Measurements from ENCODE around the gene MYOZ3.

Gene MYOZ3, protein sequence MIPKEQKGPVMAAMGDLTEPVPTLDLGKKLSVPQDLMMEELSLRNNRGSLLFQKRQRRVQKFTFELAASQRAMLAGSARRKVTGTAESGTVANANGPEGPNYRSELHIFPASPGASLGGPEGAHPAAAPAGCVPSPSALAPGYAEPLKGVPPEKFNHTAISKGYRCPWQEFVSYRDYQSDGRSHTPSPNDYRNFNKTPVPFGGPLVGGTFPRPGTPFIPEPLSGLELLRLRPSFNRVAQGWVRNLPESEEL

DNA sequence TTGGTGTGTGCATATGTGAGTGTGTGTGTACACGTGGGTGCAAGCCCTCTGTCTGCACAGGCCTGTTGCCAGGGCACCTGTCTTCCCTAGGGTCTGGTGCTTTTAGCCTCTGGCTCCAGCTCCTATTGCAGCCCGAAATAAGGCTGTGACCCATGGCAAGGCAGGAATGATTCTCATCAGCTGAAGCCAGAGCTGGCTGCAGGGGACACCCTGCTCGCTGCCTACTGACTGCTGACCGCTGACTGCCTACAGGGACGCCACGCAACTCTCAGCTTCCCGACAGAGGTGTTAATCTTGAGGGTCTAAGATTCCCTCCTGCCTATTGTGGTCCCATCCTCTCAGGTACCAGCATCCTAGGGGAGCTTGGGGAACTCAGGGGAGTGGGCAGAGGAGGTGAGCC lies at the start of gene MYOZ3:
MYOZ3 (plus strand) TSS at position 166 of the 400 bp plus-strand sequence. CDS start 1,691 bp downstream, outside the sequence.
- Histone ChIP-seq H3K27me3 (ENCODE audit: insufficient read depth, low read length) (peaks cover 12% of the 10 kb centered on the region), H3K27ac (ENCODE audit: low read length) (no peak within 1 kb of the TSS), H3K36me3 (ENCODE audit: insufficient read depth, low read depth, low read length) (no peaks in the 10 kb centered on the region), H3K9me3 (ENCODE audit: insufficient read depth, low read depth, low read length) (no peaks in the 10 kb centered on the region), H3K4me1 (ENCODE audit: insufficient read depth, low read length) (peaks cover 7% of the 10 kb centered on the region; the same call in 1 of the 2 replicates), H3K9ac (ENCODE audit: low read depth, low read length) (no peak within 1 kb of the TSS), H3K4me3 (ENCODE audit: low read length) (no peak within 1 kb of the TSS)

DNA sequence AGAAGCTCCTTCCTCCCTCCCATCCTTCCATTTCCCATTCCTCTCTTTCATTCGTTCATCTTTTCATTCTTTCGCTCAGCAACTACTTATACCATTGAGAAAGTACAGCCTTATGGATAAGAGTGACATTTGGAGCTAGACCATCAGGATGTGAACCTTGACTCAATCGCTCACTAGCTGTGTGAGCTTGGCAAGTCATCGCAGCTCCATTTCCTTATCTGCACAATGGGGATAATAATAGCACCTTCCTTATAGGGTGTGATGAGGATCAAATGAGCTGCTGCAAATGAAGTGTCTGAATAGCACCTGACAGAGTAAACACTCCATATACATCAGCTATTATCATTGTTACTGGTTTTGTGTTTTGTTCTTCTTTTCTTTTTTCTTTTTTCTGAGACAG lies 48.6 kb upstream of the MYOZ3 start:
- Histone ChIP-seq H3K4me3 (ENCODE audit: low read length) (no peak overlapping the region), H3K4me1 (ENCODE audit: insufficient read depth, low read length) (peaks cover 5% of the 10 kb centered on the region; the same call in 1 of the 2 replicates), H3K9me3 (ENCODE audit: insufficient read depth, low read depth, low read length) (no peaks in the 10 kb centered on the region), H3K36me3 (ENCODE audit: insufficient read depth, low read depth, low read length) (no peaks in the 10 kb centered on the region), H3K27ac (ENCODE audit: low read length) (no peak overlapping the region), H3K9ac (ENCODE audit: low read depth, low read length) (no peak overlapping the region), H3K27me3 (ENCODE audit: insufficient read depth, low read length) (no peaks in the 10 kb centered on the region)

DNA sequence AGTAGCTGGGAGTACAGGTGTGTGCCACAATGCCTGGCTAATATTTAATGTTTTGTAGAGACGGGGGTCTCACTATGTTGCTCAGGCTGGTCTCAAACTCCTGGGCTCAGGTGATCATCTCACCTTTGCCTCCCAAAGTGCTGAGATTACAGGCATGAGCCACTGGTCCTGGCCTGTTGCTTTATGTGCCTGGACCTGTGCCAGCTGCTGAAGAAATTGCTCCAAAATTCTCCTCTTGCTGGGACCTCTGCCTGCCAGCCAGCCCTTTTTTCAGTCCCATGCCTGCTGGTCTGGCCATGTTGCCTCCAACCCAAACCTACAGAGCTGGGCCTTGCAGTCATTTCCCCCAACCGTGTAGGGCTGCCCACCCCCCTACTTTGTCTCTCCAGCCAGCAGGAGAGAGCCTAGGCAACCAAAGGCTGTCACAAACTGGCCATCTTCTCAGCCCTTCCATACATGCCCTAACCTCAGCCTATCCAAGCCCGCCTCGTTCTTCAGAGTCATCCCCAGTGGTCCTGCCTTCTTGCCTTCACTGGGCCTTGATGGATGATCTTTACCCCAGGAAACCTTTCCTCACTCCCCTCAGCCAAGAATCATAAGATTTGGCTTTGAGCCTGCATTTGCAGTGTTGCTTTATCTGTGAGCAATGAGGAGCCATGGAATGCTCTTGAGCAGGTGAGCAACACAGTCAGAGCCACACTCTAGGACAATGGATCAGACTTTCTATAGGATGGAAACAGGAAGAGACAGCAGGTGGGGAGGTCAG lies 48.0 kb upstream of the MYOZ3 start:
- H3K36me3 ChIP-seq (ENCODE audit: insufficient read depth, low read depth, low read length) = no peaks in the 10 kb centered on the region
- no peaks in the 10 kb centered on the region for H3K9me3 ChIP-seq (ENCODE audit: insufficient read depth, low read depth, low read length)
- H3K4me1 ChIP-seq (ENCODE audit: insufficient read depth, low read length) = peaks cover 5% of the 10 kb centered on the region; the same call in 1 of the 2 replicates
- no peaks in the 10 kb centered on the region for H3K27me3 ChIP-seq (ENCODE audit: insufficient read depth, low read length)
- H3K9ac ChIP-seq (ENCODE audit: low read depth, low read length) = no peak overlapping the region
- H3K4me3 ChIP-seq (ENCODE audit: low read length) = no peak overlapping the region
- H3K27ac ChIP-seq (ENCODE audit: low read length) = no peak overlapping the region

DNA sequence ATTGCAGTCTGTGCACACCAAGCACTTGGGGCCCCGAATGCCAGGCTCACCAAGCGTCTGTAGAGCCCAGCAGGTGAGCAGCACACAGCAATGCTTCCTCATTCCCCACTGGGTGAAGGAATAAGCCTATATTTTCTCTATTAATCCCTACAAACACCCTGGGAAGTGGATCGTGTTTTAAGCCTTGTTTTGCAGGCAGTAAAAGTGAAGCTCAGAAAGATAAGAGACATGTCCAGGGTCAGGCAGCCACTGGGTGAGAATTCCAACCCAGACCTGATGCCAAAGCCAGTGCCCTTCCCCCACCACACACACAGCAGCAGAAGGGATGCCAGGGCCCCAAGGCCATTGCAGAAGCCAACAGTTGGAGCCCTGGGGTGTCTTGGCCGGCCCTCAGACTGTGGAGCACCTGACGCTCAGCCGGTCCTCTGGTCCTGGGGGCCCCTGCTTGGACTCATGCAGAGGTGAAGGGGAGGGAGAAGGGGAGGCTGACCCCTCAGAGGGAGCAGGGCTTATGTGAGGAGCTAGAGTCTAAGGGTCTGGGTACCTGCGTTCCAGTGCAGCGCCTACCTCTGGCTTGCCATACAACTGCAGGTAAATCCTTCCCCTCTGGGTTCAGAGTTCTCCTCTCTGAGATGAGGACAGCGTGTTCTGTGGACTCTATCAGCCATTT lies 46.9 kb upstream of the MYOZ3 start:
- H3K9me3 ChIP-seq (ENCODE audit: insufficient read depth, low read depth, low read length) = no peaks in the 10 kb centered on the region
- no peak overlapping the region for H3K9ac ChIP-seq (ENCODE audit: low read depth, low read length)
- no peak overlapping the region for H3K4me3 ChIP-seq (ENCODE audit: low read length)
- no peak overlapping the region for H3K27ac ChIP-seq (ENCODE audit: low read length)
- H3K27me3 ChIP-seq (ENCODE audit: insufficient read depth, low read length) = no peaks in the 10 kb centered on the region
- no peaks in the 10 kb centered on the region for H3K36me3 ChIP-seq (ENCODE audit: insufficient read depth, low read depth, low read length)
- peaks cover 5% of the 10 kb centered on the region; the same call in 1 of the 2 replicates for H3K4me1 ChIP-seq (ENCODE audit: insufficient read depth, low read length)

DNA sequence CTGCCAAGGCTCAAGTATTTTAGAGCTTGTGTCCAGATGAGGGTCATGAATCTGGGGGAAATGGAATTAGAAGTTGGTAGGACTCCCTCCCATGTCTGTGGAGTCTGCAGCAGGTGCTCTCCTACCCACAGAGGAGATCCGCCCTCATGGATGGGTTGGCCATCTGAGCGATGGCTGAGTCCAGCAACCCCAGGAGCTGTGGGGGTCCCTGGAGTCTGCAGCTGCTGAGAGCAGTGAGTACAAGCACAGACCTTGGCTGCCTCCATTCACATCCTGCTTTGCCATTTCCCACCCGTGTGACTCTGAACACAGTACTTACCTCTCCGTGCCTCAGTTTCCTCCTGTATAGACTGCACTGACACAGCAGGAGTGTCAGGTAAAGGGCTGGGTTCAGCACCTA lies 46.4 kb upstream of the MYOZ3 start:
- Histone ChIP-seq H3K27ac (ENCODE audit: low read length) (no peak overlapping the region), H3K9ac (ENCODE audit: low read depth, low read length) (no peak overlapping the region), H3K4me1 (ENCODE audit: insufficient read depth, low read length) (peaks cover 5% of the 10 kb centered on the region; the same call in 1 of the 2 replicates), H3K4me3 (ENCODE audit: low read length) (no peak overlapping the region), H3K27me3 (ENCODE audit: insufficient read depth, low read length) (no peaks in the 10 kb centered on the region), H3K36me3 (ENCODE audit: insufficient read depth, low read depth, low read length) (no peaks in the 10 kb centered on the region), H3K9me3 (ENCODE audit: insufficient read depth, low read depth, low read length) (no peaks in the 10 kb centered on the region)

DNA sequence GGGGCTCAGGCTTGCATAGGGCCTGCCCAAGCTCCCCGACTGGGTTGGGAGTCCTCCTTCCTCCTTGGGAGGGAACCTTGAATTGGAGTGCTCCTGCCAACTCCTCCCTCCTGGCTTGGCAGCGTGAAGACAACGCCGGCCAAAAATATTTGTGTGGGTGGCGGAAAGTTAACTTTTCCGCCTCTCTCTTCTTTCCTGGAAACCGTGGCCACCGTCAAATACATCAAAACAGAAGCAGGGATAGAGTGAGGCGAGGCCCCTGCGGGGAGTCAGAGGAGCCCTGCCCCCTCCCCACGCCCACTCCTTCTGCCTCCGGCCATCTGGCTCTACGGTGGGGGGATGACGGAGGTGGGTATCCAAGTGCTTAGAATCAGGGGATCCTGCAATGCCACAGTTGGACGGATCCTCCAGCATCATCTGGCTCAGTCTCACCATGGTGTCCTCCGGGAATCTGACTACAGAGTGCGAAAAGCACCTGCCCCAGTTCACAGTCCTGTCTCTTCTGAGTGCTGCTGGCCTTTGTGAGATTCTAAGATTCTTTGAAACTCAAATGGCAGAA lies 45.8 kb upstream of the MYOZ3 start:
- peaks cover 5% of the 10 kb centered on the region; the same call in 1 of the 2 replicates for H3K4me1 ChIP-seq (ENCODE audit: insufficient read depth, low read length)

DNA sequence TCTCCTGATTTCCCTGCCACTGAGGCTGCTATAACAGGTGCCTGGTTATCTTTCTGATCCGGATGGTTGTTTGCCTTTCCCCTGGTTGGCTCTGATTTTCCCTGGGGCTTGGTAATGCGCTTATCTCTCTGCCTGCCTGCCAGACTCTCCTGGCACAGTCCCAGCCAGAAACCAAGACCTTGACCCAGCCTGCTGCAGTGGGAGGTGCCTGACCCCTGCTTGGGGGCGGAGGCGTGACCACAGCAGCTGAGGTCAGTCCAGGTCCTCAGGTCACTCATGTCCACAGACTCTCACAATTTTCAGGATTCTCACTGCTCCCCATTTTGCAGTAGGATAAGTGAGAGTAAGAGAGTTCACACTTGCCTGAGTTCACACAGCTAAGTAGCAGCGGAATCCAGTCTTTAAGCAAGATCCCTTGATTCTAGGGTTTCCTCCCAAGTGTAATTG lies 45.0 kb upstream of the MYOZ3 start:
- peaks cover 5% of the 10 kb centered on the region; the same call in 1 of the 2 replicates for H3K4me1 ChIP-seq (ENCODE audit: insufficient read depth, low read length)
- no peaks in the 10 kb centered on the region for H3K9me3 ChIP-seq (ENCODE audit: insufficient read depth, low read depth, low read length)
- H3K27ac ChIP-seq (ENCODE audit: low read length) = no peak overlapping the region
- H3K27me3 ChIP-seq (ENCODE audit: insufficient read depth, low read length) = no peaks in the 10 kb centered on the region
- H3K36me3 ChIP-seq (ENCODE audit: insufficient read depth, low read depth, low read length) = no peaks in the 10 kb centered on the region
- H3K4me3 ChIP-seq (ENCODE audit: low read length) = no peak overlapping the region
- no peak overlapping the region for H3K9ac ChIP-seq (ENCODE audit: low read depth, low read length)

More for the DNA sequence above, 45.8 kb upstream of the MYOZ3 start:
- Histone ChIP-seq H3K27me3 (ENCODE audit: insufficient read depth, low read length) (no peaks in the 10 kb centered on the region), H3K9ac (ENCODE audit: low read depth, low read length) (no peak overlapping the region), H3K4me3 (ENCODE audit: low read length) (no peak overlapping the region), H3K9me3 (ENCODE audit: insufficient read depth, low read depth, low read length) (no peaks in the 10 kb centered on the region), H3K27ac (ENCODE audit: low read length) (no peak overlapping the region), H3K36me3 (ENCODE audit: insufficient read depth, low read depth, low read length) (no peaks in the 10 kb centered on the region)

DNA sequence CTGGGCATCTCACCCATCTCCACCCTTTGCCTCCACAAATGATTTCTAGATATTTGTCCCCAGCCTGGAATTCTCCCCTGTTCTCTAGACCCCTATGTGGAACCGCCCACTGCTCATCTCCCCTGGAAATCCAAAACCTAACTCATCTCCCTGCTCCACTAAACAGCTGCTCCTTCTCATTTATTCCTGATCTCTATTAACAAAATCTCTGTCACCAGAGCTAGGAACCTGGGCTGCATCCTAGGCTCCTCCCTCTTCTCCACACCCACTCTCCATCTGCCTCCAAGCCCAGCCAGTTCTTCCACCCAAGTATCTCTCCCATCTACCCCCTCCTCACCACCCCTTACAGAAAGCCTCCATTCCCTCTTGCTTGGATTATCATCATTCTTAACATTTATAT lies 44.5 kb upstream of the MYOZ3 start:
- no peak overlapping the region for H3K27ac ChIP-seq (ENCODE audit: low read length)
- no peak overlapping the region for H3K4me3 ChIP-seq (ENCODE audit: low read length)
- H3K9ac ChIP-seq (ENCODE audit: low read depth, low read length) = no peak overlapping the region
- H3K27me3 ChIP-seq (ENCODE audit: insufficient read depth, low read length) = no peaks in the 10 kb centered on the region
- H3K36me3 ChIP-seq (ENCODE audit: insufficient read depth, low read depth, low read length) = no peaks in the 10 kb centered on the region
- H3K4me1 ChIP-seq (ENCODE audit: insufficient read depth, low read length) = peaks cover 5% of the 10 kb centered on the region; the same call in 1 of the 2 replicates
- H3K9me3 ChIP-seq (ENCODE audit: insufficient read depth, low read depth, low read length) = no peaks in the 10 kb centered on the region

DNA sequence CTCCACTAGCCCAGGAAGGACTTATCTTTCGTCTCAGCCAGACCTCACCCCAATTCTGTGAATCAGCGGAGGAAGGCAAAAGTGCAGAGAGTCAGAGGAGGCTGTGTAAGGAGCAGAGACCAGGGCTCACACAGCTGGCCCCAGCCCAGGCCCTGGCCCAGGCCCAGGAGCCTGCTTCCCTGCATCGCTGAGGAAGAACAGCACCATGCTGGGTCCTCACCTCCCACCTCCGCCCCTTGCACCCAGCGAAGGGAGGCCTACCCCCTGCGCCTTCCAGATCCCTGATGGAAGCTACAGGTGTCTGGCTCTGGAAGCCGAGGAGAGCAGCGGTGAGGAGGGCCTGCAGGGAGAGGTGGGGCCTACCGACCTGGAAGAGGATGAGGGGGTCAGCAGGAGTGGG lies 42.9 kb upstream of the MYOZ3 start:
- no peaks in the 10 kb centered on the region for H3K36me3 ChIP-seq (ENCODE audit: insufficient read depth, low read depth, low read length)
- H3K4me1 ChIP-seq (ENCODE audit: insufficient read depth, low read length) = peaks cover 5% of the 10 kb centered on the region; the same call in 1 of the 2 replicates
- H3K27ac ChIP-seq (ENCODE audit: low read length) = no peak overlapping the region
- peaks cover 6% of the 10 kb centered on the region for H3K27me3 ChIP-seq (ENCODE audit: insufficient read depth, low read length)
- no peaks in the 10 kb centered on the region for H3K9me3 ChIP-seq (ENCODE audit: insufficient read depth, low read depth, low read length)
- no peak overlapping the region for H3K4me3 ChIP-seq (ENCODE audit: low read length)
- no peak overlapping the region for H3K9ac ChIP-seq (ENCODE audit: low read depth, low read length)

DNA sequence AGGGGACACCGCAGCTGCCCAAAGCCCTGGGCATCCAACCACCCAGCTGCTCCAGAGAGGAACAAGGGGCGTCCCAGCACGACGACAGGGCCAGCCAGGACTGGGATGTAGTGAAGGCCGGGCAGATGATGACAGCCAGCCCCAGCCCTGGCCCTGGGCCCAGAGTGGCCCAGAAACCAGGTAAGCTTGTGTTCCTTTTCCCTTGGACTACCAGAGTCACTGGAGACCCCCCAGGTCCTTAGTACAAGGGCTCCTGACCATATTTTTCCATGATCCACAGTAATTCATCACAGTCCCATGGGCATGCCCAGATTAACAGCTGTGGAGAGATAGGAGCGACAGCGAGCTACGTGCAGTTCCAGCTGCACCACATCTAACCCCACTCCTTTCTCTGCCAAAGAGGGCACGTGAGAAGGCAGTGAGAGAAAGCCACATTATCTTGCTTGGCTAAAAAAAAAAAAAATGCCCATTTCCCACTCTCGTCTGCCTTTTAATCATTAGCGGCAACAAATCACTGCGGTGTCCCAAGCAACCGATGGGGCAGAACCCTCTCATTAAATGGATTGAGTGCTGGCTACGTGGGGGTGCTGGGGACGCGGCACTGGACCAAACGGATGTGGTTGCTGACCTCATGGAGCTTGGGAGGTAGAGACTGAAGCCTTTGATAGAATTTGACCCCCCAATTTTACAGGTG lies 42.3 kb upstream of the MYOZ3 start:
- H3K27me3 ChIP-seq (ENCODE audit: insufficient read depth, low read length) = peaks cover 11% of the 10 kb centered on the region
- no peak overlapping the region for H3K27ac ChIP-seq (ENCODE audit: low read length)
- H3K36me3 ChIP-seq (ENCODE audit: insufficient read depth, low read depth, low read length) = no peaks in the 10 kb centered on the region
- H3K4me3 ChIP-seq (ENCODE audit: low read length) = no peak overlapping the region
- no peaks in the 10 kb centered on the region for H3K9me3 ChIP-seq (ENCODE audit: insufficient read depth, low read depth, low read length)
- no peak overlapping the region for H3K9ac ChIP-seq (ENCODE audit: low read depth, low read length)
- H3K4me1 ChIP-seq (ENCODE audit: insufficient read depth, low read length) = peaks cover 4% of the 10 kb centered on the region; the same call in 1 of the 2 replicates
